GM23248 (cell line): ENCODE data around the gene RBM28.

Experiments
- EZH2 ChIP-seq: fragments of 200-600 bp; sonication (generic); IDR thresholded peaks from 2 replicates; pipeline ENCODE4 v1.6.1; 2018; ENCODE audit warnings: antibody characterized with exemption, mild to moderate bottlenecking; ENCODE audit not compliant: insufficient read depth, poor library complexity, severe bottlenecking
- EZH2phosphoT487 ChIP-seq: fragments of 200-600 bp; sonication (generic); IDR thresholded peaks from 2 replicates; pipeline ENCODE4 v1.6.1; 2018; ENCODE audit warnings: antibody characterized with exemption, moderate library complexity, mild to moderate bottlenecking, low read depth; ENCODE audit not compliant: insufficient read depth

DNA sequence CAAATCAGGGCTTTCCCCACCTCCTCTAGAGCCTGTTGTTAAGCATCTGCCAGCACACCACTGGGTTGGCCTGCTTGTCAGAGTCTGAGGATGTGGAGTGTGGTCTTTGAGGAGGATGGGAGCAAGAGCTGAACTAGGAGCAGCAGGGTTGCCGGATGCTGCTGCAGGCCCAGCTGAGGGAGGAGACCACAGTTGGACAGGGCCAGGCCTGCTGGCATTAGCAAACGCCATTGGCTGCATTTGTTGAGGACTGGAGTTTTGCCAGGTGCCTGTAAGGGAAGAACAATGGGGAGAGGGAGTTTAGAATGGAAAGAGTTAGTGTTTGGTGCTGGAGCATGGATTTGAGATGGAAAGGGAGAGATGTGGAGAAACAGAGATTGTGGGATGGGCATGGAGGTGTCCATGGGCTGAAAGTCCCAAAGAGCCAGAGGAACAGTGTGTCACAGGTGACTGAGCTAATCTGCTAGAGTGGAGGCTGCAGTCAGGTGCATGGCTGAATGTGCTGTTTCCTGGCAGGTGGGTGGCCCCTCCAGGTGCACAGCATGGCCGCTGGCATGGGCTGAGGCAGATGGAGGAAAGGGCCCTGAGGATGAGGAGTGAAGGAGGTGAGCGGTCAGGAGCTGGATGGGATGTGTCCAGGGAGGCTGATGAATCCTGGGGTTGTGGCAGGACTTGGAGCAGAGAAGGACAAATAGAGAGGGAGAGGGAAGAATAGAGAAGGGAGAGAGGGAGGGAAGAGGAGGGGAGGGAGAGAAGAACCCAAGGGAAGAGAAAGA is 61.9 kb downstream of the RBM28 start:
- TF ChIP-seq EZH2phosphoT487 (no peak), EZH2 (no peak)
